Kidney (tissue), 14 donors: Measurements from ENCODE around the gene PRL. TPM values are rescaled to one million over a fixed set of nuclear protein-coding genes. Genes with fewer than 3 reads are reported as not detected.
A peak's percentile ranks its signal among the peaks of the same experiment; 100 is the strongest.

Experiments
- DNase-seq, 5 donors: peaks; one replicate each; pipeline ENCODE4 v3.0.0-alpha.2; 2013 to 2020
- FAIRE-seq: peaks from 2 replicates; lab custom pipeline; 2012; peaks lifted over from hg19 to GRCh38; lab: Jason Lieb, UNC
- H3K27ac ChIP-seq, 2 donors: one replicate each; pipeline ENCODE4 v1.7.0; 2013; ENCODE audit warnings: low read depth in 2 of 2, low read length in 2 of 2, inconsistent platforms in 1 of 2
- H3K27me3 ChIP-seq: one replicate; pipeline ENCODE4 v1.7.1; 2013; ENCODE audit warnings: low read length, inconsistent platforms; ENCODE audit not compliant: control insufficient read depth, insufficient read depth
- H3K36me3 ChIP-seq, 3 donors: one replicate each; pipeline versions ENCODE4 v1.7.0 to v1.7.1; 2013; ENCODE audit warnings: low read length in 3 of 3, control low read depth in 1 of 3, inconsistent platforms in 1 of 3; ENCODE audit not compliant: insufficient read depth in 3 of 3, control insufficient read depth in 2 of 3
- H3K4me1 ChIP-seq, 3 donors: one replicate each; pipeline versions ENCODE4 v1.7.0 to v1.7.1; 2013; ENCODE audit warnings: low read length in 3 of 3, inconsistent platforms in 1 of 3, low read depth in 1 of 3; ENCODE audit not compliant: control insufficient read depth in 2 of 3, insufficient read depth in 2 of 3
- H3K4me3 ChIP-seq, 3 donors: one replicate each; pipeline versions ENCODE4 v1.7.0 to v1.8.1; 2013; ENCODE audit warnings: low read length in 3 of 3, control low read depth in 1 of 3, inconsistent platforms in 1 of 3
- H3K9ac ChIP-seq, 3 donors: one replicate each; pipeline versions ENCODE4 v1.7.0 to v1.7.1; 2013; ENCODE audit warnings: low read length in 3 of 3, control low read depth in 1 of 3, inconsistent platforms in 1 of 3
- H3K9me3 ChIP-seq, 3 donors: one replicate each; pipeline versions ENCODE4 v1.7.0 to v1.7.1; 2013; ENCODE audit warnings: low read length in 3 of 3, control low read depth in 1 of 3, inconsistent platforms in 1 of 3; ENCODE audit not compliant: control insufficient read depth in 2 of 3, insufficient read depth in 1 of 3
- intact Hi-C: fragments of 100-400 bp; cut with DNase I; formaldehyde crosslinking; loops from one replicate; pipeline ENCODE4 v1.11.1; 2022
- polyA plus RNA-seq: library from polyadenylated mRNA; stranded (reverse); fragments of 350-450 nt; fragmentation: Illumina TruSeq; extraction: RNeasy Lipid Tissue Mini Kit (QIAGEN cat#74804); gene quantifications from one replicate; pipeline ENCODE4 v1.2.3, GENCODE V29; 2014; ENCODE audit warnings: low read depth, low replicate concordance; ENCODE audit not compliant: insufficient read depth
- total RNA-seq: library from RNA; stranded (reverse); fragmentation: NEBNext Ultra II Directional; extraction: Animal tissue kit (Norgen Biotek cat#: 25700); gene quantifications from one replicate; pipeline ENCODE4 v1.2.1, GENCODE V29; 2021
- TF ChIP-seq, protein P1 (sequence below): IDR thresholded peaks from 3 replicates; pipeline ENCODE4 v1.5.1; 2012; ENCODE audit warnings: mild to moderate bottlenecking, moderate library complexity, borderline replicate concordance; ENCODE audit not compliant: insufficient read depth; ENCODE audit errors: extremely low read depth
- donor health status: control.
- donor health status: control.
- donor health status: control.
- donor health status: control.
- donor health status: control.
- donor health status: DM: yes; HTN: yes; CAD: no.
- donor health status: Normal renal cell carcinoma (clear cell type).

PRL gene
- total and polyA plus RNA-seq, 2 donors from 2014 or later = not detected

DNA sequence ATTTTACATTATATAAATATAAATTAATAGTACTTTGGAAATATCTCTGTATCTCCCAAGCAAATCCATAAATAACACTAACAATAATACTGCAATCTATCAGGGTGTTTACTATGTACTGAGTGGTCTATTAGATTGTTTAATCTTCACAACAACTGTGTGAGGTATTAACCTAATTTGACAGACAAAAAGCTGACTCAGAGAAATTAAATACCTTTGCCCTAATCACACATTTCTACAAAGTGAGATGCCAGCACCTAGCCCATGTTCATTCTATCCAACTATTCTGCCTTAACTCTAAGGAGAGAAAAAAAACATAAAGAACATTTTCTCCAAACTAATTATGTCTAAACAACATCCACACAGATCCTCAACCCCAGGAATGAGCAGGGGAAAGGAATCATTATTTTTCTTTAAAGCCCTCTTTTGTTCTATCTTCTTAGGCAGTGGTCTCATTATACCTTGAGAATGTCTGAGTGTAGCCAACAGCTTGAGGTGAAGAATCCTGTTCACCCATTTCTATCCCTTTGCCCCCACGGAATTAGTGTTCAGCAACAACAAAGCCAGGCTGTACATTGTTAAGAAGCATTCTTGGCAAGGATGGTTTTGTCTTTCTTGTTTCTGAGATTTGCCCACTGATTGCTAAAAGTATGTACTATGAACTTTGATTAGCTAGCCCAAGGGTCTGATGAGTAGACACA, 42.7 kb downstream of the PRL start:
- Histone ChIP-seq H3K27ac (no peak overlapping the region), H3K9me3 (peaks cover 0 to 3% (median 0%) of the 10 kb centered on the region in 3 donors), H3K4me3 (no peak overlapping the region), H3K4me1 (no peaks in the 10 kb centered on the region), H3K9ac (no peak overlapping the region), H3K36me3 (no peaks in the 10 kb centered on the region), H3K27me3 (no peaks in the 10 kb centered on the region)
- FAIRE-seq = no peak
- no peak for DNase-seq
- TF ChIP-seq, protein P1, sequence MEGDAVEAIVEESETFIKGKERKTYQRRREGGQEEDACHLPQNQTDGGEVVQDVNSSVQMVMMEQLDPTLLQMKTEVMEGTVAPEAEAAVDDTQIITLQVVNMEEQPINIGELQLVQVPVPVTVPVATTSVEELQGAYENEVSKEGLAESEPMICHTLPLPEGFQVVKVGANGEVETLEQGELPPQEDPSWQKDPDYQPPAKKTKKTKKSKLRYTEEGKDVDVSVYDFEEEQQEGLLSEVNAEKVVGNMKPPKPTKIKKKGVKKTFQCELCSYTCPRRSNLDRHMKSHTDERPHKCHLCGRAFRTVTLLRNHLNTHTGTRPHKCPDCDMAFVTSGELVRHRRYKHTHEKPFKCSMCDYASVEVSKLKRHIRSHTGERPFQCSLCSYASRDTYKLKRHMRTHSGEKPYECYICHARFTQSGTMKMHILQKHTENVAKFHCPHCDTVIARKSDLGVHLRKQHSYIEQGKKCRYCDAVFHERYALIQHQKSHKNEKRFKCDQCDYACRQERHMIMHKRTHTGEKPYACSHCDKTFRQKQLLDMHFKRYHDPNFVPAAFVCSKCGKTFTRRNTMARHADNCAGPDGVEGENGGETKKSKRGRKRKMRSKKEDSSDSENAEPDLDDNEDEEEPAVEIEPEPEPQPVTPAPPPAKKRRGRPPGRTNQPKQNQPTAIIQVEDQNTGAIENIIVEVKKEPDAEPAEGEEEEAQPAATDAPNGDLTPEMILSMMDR = no peak
- intact Hi-C loops = no loop called here

DNA sequence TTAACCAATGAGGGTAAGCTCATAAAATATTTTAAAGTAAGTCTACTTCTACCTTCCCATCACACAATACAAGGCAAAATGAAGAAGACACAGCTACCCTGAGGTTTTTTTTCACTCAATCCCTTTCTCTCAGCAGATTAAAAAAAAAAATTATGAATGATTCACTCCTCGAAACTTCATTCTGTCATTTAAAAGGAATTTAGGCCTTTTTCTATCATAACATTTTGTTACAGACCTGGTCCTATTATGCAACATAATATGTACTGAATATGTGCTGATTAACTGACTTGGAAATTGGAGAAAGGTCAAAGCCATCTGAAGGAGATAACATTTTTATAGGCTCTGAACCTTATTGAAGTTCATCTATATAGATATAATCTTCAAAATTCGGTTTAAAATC, 45.5 kb downstream of the PRL start:
- H3K9me3 ChIP-seq = no peaks in the 10 kb centered on the region
- no peak overlapping the region for H3K9ac ChIP-seq
- no peak for DNase-seq
- H3K4me3 ChIP-seq = no peak overlapping the region
- no peak for FAIRE-seq
- no peaks in the 10 kb centered on the region for H3K4me1 ChIP-seq
- no peak overlapping the region for H3K27ac ChIP-seq
- H3K36me3 ChIP-seq = no peaks in the 10 kb centered on the region
- TF ChIP-seq, protein P1 = no peak
- no peaks in the 10 kb centered on the region for H3K27me3 ChIP-seq
- intact Hi-C loops = no loop called here

DNA sequence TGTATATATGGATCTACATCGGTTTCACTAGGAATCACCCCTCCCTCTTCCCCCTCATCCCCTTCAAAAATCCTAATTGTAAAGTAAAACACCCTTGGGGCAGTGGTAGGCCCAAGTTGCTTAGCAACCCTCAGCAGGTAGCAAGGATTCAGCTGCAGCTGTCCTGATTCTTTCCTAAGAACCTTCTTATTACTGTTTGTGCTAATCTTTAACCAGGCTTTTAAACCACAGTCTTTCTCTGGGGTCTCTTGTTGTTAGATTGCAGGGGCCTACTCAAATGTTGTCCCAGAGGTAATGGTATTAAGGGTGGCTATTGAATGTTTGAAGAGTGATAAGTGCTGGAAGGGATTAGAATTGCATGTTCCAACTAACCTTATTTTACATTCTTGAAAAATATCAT, 46.4 kb downstream of the PRL start:
- FAIRE-seq = no peak
- Histone ChIP-seq H3K9me3 (no peaks in the 10 kb centered on the region), H3K9ac (no peak overlapping the region), H3K27me3 (no peaks in the 10 kb centered on the region), H3K27ac (no peak overlapping the region), H3K4me3 (no peak overlapping the region), H3K4me1 (no peaks in the 10 kb centered on the region), H3K36me3 (no peaks in the 10 kb centered on the region)
- intact Hi-C loops = no loop called here
- TF ChIP-seq, protein P1 = no peak
- DNase-seq = peak in 2 of 5 donors; percentile 26 to 32
